NT2/D1 (cell line): Measurements from ENCODE around the gene CT45A10.

Experiments
- YY1 ChIP-seq: IDR thresholded peaks from 2 replicates; pipeline ENCODE4 v1.6.1; 2011; ENCODE audit not compliant: insufficient read length, insufficient read depth
- ZNF274 ChIP-seq: IDR thresholded peaks from 2 replicates; pipeline ENCODE4 v1.6.1; 2011; ENCODE audit warnings: mild to moderate bottlenecking, low read depth, low read length

- TF ChIP-seq ZNF274 (no peak), YY1 (no peak)
Measured at GRCh38 chrX:135892781-135893180, 463 bp downstream of the CT45A10 start.
